Lower lobe of right lung (tissue), 2 donors: ENCODE results near the gene SLC16A6. TPM values are rescaled to one million over a fixed set of nuclear protein-coding genes. Genes with fewer than 3 reads are reported as not detected.
"Not testable (repeated sequence)": the region's sequence is repeated elsewhere in the genome, so short reads cannot be mapped to it uniquely, and the experiment has no call there.

Source experiments
- ATAC-seq, 2 donors: fragments of 200-7000 bp; cut with Tn5 transposase; one replicate each; pipeline ENCODE4 v1.9.1; 2020 to 2022; ENCODE audit warnings: mild to moderate bottlenecking in 2 of 2, moderate library complexity in 2 of 2
- DNase-seq: peaks from one replicate; pipeline ENCODE4 v3.0.0-alpha.2; 2020
- H3K27ac ChIP-seq: fragments of 200-600 bp; one replicate; pipeline ENCODE4 v1.8.0; 2022
- H3K27me3 ChIP-seq: fragments of 200-600 bp; one replicate; pipeline ENCODE4 v1.8.0; 2022; ENCODE audit warnings: low read depth
- H3K36me3 ChIP-seq: fragments of 200-600 bp; one replicate; pipeline ENCODE4 v1.8.0; 2022; ENCODE audit warnings: mild to moderate bottlenecking
- H3K4me1 ChIP-seq: fragments of 200-600 bp; one replicate; pipeline ENCODE4 v1.8.0; 2022
- H3K4me3 ChIP-seq: fragments of 200-600 bp; one replicate; pipeline ENCODE4 v1.8.0; 2022; ENCODE audit warnings: mild to moderate bottlenecking
- H3K9me3 ChIP-seq: fragments of 200-600 bp; one replicate; pipeline ENCODE4 v1.8.0; 2022
- CTCF ChIP-seq: fragments of 200-600 bp; IDR thresholded peaks from one replicate; pipeline ENCODE4 v1.8.0; 2022; ENCODE audit warnings: antibody characterized with exemption, mild to moderate bottlenecking
- intact Hi-C: fragments of 100-400 bp; cut with DNase I; formaldehyde crosslinking; loops from one replicate; pipeline ENCODE4 v1.11.0; 2022
- total RNA-seq: library from RNA; stranded (reverse); fragmentation: NEBNext Ultra II Directional; extraction: Animal tissue kit (Norgen Biotek cat#: 25700); gene quantifications from one replicate; pipeline ENCODE4 v1.2.1, GENCODE V29; 2021
- donor health status: DM: no; HTN: yes; CAD: no; lungs with severe emphysema.

SLC16A6 gene
- total RNA-seq, 1 donor from 2014 or later: 7.5 TPM

DNA sequence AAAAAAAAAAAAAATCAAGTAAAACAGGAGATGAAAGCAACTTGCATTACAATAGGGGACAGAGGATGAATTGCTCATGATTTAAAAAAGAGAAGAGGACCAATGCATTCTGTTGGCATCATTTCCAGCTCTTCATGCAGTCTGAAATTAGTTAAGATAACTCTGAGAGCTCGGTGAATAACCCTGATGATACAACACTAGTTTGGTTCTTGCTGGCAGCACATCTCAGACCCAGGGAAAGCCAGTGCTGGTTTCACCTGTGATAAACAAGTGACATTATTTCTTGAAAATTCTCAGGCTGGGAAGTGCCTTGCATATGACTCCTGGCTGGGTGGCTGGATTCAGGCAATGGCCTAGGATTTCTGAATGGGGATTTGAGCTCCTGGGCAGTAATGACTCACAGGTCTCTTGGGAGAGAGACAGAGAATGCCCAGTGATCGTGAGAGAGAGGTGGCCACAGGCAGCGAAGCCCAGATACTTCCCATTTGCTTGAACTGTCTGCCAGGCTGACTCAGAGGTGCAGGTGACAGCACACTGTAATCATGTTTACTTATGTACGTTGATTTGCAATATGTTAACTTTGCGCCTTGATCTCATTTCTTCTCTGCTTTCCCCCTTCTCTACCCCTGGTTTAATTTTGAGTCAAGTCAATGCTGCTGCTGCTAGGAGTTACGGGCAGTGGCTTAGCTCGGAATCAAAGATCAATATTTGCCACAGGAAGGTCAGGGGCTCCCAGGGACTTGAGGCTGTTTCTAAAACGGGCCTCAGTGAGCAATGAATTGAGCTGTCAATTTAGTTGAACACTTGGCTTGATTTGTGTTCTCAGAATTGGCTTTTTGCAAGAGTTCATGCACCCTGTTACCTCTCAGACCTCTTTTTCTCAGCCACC is 27.4 kb upstream of the SLC16A6 start:
- H3K27ac ChIP-seq: no peak overlapping the region
- no peak for TF ChIP-seq CTCF
- no peak for DNase-seq

GRCh38 chr17:68317458-68317857 is 26.5 kb upstream of the SLC16A6 start:
- Histone ChIP-seq H3K27ac (no peak overlapping the region), H3K4me1 (peaks cover 27% of the 10 kb centered on the region), H3K4me3 (no peak overlapping the region), H3K36me3 (no peaks in the 10 kb centered on the region), H3K9me3 (no peaks in the 10 kb centered on the region), H3K27me3 (no peaks in the 10 kb centered on the region)
- DNase-seq: no peak
- no peak for TF ChIP-seq CTCF
- intact Hi-C loops: no loop called here
- no peak for ATAC-seq

More for the DNA sequence above, 27.4 kb upstream of the SLC16A6 start:
- Histone ChIP-seq H3K4me3 (no peak overlapping the region), H3K4me1 (peaks cover 18% of the 10 kb centered on the region), H3K9me3 (no peaks in the 10 kb centered on the region), H3K36me3 (no peaks in the 10 kb centered on the region), H3K27me3 (no peaks in the 10 kb centered on the region)
- peak in 1 of 2 donors; percentile 34 for ATAC-seq
- intact Hi-C loops: no loop called here

GRCh38 chr17:68315930-68316329 is 25.0 kb upstream of the SLC16A6 start:
- no peak for TF ChIP-seq CTCF
- H3K4me1 ChIP-seq: peaks cover 29% of the 10 kb centered on the region
- H3K36me3 ChIP-seq: no peaks in the 10 kb centered on the region
- ATAC-seq: no peak
- DNase-seq: no peak
- intact Hi-C loops: no loop called here
- H3K4me3 ChIP-seq: no peak overlapping the region
- H3K27ac ChIP-seq: no peak overlapping the region
- H3K27me3 ChIP-seq: no peaks in the 10 kb centered on the region
- H3K9me3 ChIP-seq: no peaks in the 10 kb centered on the region

DNA sequence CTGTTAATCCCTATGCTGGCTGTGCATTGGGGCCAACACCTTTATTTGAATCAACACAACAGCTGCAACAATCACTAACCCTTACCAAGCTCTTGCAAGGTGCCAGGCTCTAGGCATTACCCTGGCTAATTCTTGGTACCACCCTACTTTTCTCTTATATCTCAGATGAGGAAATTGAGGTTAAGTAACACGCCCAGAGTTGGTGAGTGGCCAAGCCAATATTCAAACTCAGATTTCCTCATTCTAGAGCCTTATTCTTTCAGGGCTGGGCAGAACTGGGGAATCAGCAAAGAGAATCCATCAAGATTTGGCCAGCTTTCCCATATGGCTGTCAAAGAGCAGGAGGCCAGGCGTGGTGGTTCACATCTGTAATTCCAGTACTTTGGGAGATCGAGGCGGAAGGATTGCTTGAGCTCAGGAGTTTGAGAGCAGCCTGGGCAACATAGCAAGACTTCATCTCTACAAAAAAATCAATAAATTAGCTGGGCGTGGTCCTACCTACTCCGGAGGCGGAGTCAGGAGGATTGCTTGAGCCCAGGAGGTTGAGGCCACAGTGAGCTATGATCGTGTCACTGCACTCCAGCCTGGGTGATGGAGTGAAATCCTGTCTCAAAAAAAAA is 24.1 kb upstream of the SLC16A6 start:
- peak; percentile 41 to 43 for ATAC-seq

GRCh38 chr17:68310152-68310551 is 19.2 kb upstream of the SLC16A6 start:
- no peak for ATAC-seq
- no peaks in the 10 kb centered on the region for H3K27me3 ChIP-seq
- no peak for DNase-seq
- TF ChIP-seq CTCF: no peak
- H3K27ac ChIP-seq: no peak overlapping the region
- no peaks in the 10 kb centered on the region for H3K36me3 ChIP-seq
- H3K9me3 ChIP-seq: no peaks in the 10 kb centered on the region
- intact Hi-C loops: no loop called here
- peaks cover 23% of the 10 kb centered on the region for H3K4me1 ChIP-seq
- no peak overlapping the region for H3K4me3 ChIP-seq

More for the DNA sequence above, 24.1 kb upstream of the SLC16A6 start:
- DNase-seq: no peak
- TF ChIP-seq CTCF: no peak
- Histone ChIP-seq H3K4me3 (no peak overlapping the region), H3K36me3 (no peaks in the 10 kb centered on the region), H3K9me3 (no peaks in the 10 kb centered on the region), H3K4me1 (peaks cover 29% of the 10 kb centered on the region), H3K27ac (no peak overlapping the region), H3K27me3 (no peaks in the 10 kb centered on the region)
- intact Hi-C loops: no loop called here

- intact Hi-C loops, H3K9me3 ChIP-seq: not testable (repeated sequence)
Measured at GRCh38 chr17:68309066-68309670, 18.2 kb upstream of the SLC16A6 start.

GRCh38 chr17:68308486-68308885 is 17.6 kb upstream of the SLC16A6 start:
- intact Hi-C loops, DNase-seq, ATAC-seq, H3K4me3 ChIP-seq, H3K9me3 ChIP-seq, H3K36me3 ChIP-seq, H3K27me3 ChIP-seq, H3K27ac ChIP-seq: not testable (repeated sequence)
- H3K4me1 ChIP-seq: peaks cover 11% of the 10 kb centered on the region

More at GRCh38 chr17:68309066-68309670, 18.2 kb upstream of the SLC16A6 start:
- H3K4me3 ChIP-seq, H3K36me3 ChIP-seq, H3K27ac ChIP-seq, ATAC-seq, DNase-seq, H3K27me3 ChIP-seq: not testable (repeated sequence)
- H3K4me1 ChIP-seq: peaks cover 17% of the 10 kb centered on the region
